ENCODE measurements around the gene SDSL. TPM values are rescaled to one million over a fixed set of nuclear protein-coding genes. Genes with fewer than 3 reads are reported as not detected.

Gene SDSL
- total and polyA plus RNA-seq, 2 experiments from 2014 or later: 6.3 to 14.6 TPM

GRCh38 chr12:113397497-113398197, 24.5 kb upstream of the SDSL start:
- WGBS, 2 experiments (ENCODE audit: low coverage in 1 of 2, low lambda C conversion rate in 2 of 2, missing lambda C conversion rate in 2 of 2): 32 to 34% methylated on average over 10 of the region's 10 CpGs
- H3K4me3 ChIP-seq: no peak overlapping the region
- no peak for DNase-seq

GRCh38 chr12:113398346-113399290, 23.6 kb upstream of the SDSL start:
- Histone ChIP-seq H3K79me2 (ENCODE audit: insufficient read depth) (no peaks in the 10 kb centered on the region), H2AFZ (no peak overlapping the region), H3K9ac (no peak overlapping the region), H3K4me2 (ENCODE audit: unreplicated experiment) (no peak overlapping the region), H3K9me3 (ENCODE audit: low read depth) (no peaks in the 10 kb centered on the region), H3K36me3 (ENCODE audit: low read depth) (no peaks in the 10 kb centered on the region), H3F3A (ENCODE audit: insufficient read depth) (no peaks in the 10 kb centered on the region), H3K9me2 (ENCODE audit: insufficient read depth) (no peaks in the 10 kb centered on the region), H4K20me1 (ENCODE audit: insufficient read depth) (no peaks in the 10 kb centered on the region), H3K27ac (no peak overlapping the region), H3K27me3 (replicated peaks; ENCODE audit: insufficient read depth) (no peaks in the 10 kb centered on the region), H3K4me1 (ENCODE audit: insufficient read depth) (no peaks in the 10 kb centered on the region), H3K4me3 (no peak overlapping the region)
- in situ Hi-C loops (cut with MboI): no loop called here
- TF ChIP-seq EZH2 (IDR thresholded peaks at IDR 0.05; ENCODE audit: insufficient read depth, poor library complexity, severe bottlenecking): no peak
- TF ChIP-seq EZH2phosphoT487 (IDR thresholded peaks at IDR 0.05; ENCODE audit: insufficient read depth, low read depth): no peak
- WGBS, 2 experiments (ENCODE audit: low coverage in 1 of 2, low lambda C conversion rate in 2 of 2, missing lambda C conversion rate in 2 of 2): 80% methylated on average over 26 of the region's 26 CpGs
- DNase-seq: no peak

More at GRCh38 chr12:113397497-113398197, 24.5 kb upstream of the SDSL start:
- Histone ChIP-seq H3F3A (ENCODE audit: insufficient read depth) (no peaks in the 10 kb centered on the region), H3K4me1 (ENCODE audit: insufficient read depth) (no peaks in the 10 kb centered on the region), H3K79me2 (ENCODE audit: insufficient read depth) (no peaks in the 10 kb centered on the region), H3K9ac (no peak overlapping the region), H4K20me1 (ENCODE audit: insufficient read depth) (no peaks in the 10 kb centered on the region), H3K36me3 (ENCODE audit: low read depth) (no peaks in the 10 kb centered on the region), H3K4me2 (ENCODE audit: unreplicated experiment) (no peak overlapping the region), H3K9me2 (ENCODE audit: insufficient read depth) (no peaks in the 10 kb centered on the region), H2AFZ (no peak overlapping the region), H3K27ac (no peak overlapping the region), H3K27me3 (replicated peaks; ENCODE audit: insufficient read depth) (no peaks in the 10 kb centered on the region), H3K9me3 (ENCODE audit: low read depth) (no peaks in the 10 kb centered on the region)
- in situ Hi-C loops (cut with MboI): no loop called here
- TF ChIP-seq EZH2 (IDR thresholded peaks at IDR 0.05; ENCODE audit: insufficient read depth, poor library complexity, severe bottlenecking) (no peak), EZH2phosphoT487 (IDR thresholded peaks at IDR 0.05; ENCODE audit: insufficient read depth, low read depth) (no peak)

- in situ Hi-C loops (cut with MboI): no loop called here
- Histone ChIP-seq H3K9ac (no peak overlapping the region), H2AFZ (no peak overlapping the region), H3K79me2 (ENCODE audit: insufficient read depth) (no peaks in the 10 kb centered on the region), H4K20me1 (ENCODE audit: insufficient read depth) (no peaks in the 10 kb centered on the region), H3K36me3 (ENCODE audit: low read depth) (no peaks in the 10 kb centered on the region), H3K9me3 (ENCODE audit: low read depth) (no peaks in the 10 kb centered on the region), H3K4me2 (ENCODE audit: unreplicated experiment) (no peak overlapping the region), H3F3A (ENCODE audit: insufficient read depth) (no peaks in the 10 kb centered on the region), H3K9me2 (ENCODE audit: insufficient read depth) (no peaks in the 10 kb centered on the region), H3K4me3 (no peak overlapping the region), H3K4me1 (ENCODE audit: insufficient read depth) (no peaks in the 10 kb centered on the region), H3K27ac (no peak overlapping the region), H3K27me3 (replicated peaks; ENCODE audit: insufficient read depth) (no peaks in the 10 kb centered on the region)
- 69 to 82% methylated on average over 10 to 12 of the region's 12 CpGs for WGBS, 2 experiments (ENCODE audit: low coverage in 1 of 2, low lambda C conversion rate in 2 of 2, missing lambda C conversion rate in 2 of 2)
- no peak for DNase-seq
- TF ChIP-seq EZH2phosphoT487 (IDR thresholded peaks at IDR 0.05; ENCODE audit: insufficient read depth, low read depth) (no peak), EZH2 (IDR thresholded peaks at IDR 0.05; ENCODE audit: insufficient read depth, poor library complexity, severe bottlenecking) (no peak)
Observed at GRCh38 chr12:113399490-113399889, 22.7 kb upstream of the SDSL start.

- H3K79me2 ChIP-seq (ENCODE audit: insufficient read depth): no peaks in the 10 kb centered on the region
- H3K36me3 ChIP-seq (ENCODE audit: low read depth): no peaks in the 10 kb centered on the region
- H3F3A ChIP-seq (ENCODE audit: insufficient read depth): no peaks in the 10 kb centered on the region
- no peak overlapping the region for H2AFZ ChIP-seq
- in situ Hi-C loops (cut with MboI): no loop called here
- no peak for TF ChIP-seq EZH2 (IDR thresholded peaks at IDR 0.05; ENCODE audit: insufficient read depth, poor library complexity, severe bottlenecking)
- TF ChIP-seq EZH2phosphoT487 (IDR thresholded peaks at IDR 0.05; ENCODE audit: insufficient read depth, low read depth): no peak
- 27 to 30% methylated on average over 4 of the region's 4 CpGs for WGBS, 2 experiments (ENCODE audit: low coverage in 1 of 2, low lambda C conversion rate in 2 of 2, missing lambda C conversion rate in 2 of 2)
- no peak overlapping the region for H3K4me3 ChIP-seq
- no peaks in the 10 kb centered on the region for H3K27me3 ChIP-seq (replicated peaks; ENCODE audit: insufficient read depth)
- H3K27ac ChIP-seq: no peak overlapping the region
- no peak for DNase-seq
- no peak overlapping the region for H3K9ac ChIP-seq
- no peaks in the 10 kb centered on the region for H3K9me3 ChIP-seq (ENCODE audit: low read depth)
- H3K9me2 ChIP-seq (ENCODE audit: insufficient read depth): no peaks in the 10 kb centered on the region
- no peak overlapping the region for H3K4me2 ChIP-seq (ENCODE audit: unreplicated experiment)
- no peaks in the 10 kb centered on the region for H4K20me1 ChIP-seq (ENCODE audit: insufficient read depth)
- no peaks in the 10 kb centered on the region for H3K4me1 ChIP-seq (ENCODE audit: insufficient read depth)
Observed at GRCh38 chr12:113400362-113400761, 21.8 kb upstream of the SDSL start.

Data from GM23248 (cell line).